ENCODE data around the gene CHRNA1.

Gene CHRNA1

DNA sequence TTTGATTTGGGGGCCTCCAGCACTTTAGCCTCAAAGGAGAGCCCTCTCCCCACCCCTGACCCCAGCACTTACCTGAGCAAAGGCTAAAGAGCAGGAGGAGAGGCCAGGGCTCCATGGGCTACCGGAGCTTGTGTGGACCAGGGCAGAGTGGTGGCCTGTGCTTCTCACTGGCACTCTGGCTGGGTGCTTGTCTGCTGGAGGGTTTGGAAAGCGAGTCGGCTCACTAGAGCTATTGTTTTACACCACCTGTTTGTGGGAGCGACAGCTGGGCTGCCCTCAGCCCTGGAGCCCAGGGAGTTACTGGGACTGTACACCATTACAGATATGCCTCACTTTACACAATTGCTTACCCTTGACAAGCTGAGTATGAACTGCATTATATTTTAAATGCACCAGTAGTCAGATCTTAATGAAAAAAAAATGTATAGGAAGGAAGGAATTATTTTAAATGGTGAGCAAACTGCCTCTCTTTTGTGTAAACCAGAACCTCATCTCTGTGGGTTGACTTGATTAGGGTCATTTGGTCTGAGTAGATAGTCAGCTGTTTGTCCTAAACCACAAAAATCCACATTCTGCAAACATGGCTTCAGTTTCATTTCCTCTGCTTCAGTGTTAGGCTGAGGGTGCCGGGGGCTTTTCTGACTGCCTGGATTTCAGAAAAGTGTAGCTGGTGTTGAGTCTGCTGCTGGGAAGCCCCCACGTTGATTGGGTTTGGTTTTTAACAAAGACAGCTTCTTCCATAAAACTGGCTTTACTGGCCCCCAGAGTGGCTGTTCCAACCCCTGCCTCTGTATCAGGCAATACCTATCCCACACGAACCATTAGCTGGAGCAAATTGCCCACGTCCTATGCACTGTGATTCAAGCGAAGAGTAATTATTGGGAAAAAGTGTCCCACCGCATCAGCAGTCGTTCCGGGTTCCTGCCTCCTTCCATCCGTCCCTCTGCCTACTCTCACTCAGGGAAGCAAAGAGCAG lies at the start of gene CHRNA1:
CHRNA1 (minus strand) TSS at position 193 of the 976 bp plus-strand sequence; CDS start at position 115, 78 bp downstream.
- DNase-seq = no peak

DNA sequence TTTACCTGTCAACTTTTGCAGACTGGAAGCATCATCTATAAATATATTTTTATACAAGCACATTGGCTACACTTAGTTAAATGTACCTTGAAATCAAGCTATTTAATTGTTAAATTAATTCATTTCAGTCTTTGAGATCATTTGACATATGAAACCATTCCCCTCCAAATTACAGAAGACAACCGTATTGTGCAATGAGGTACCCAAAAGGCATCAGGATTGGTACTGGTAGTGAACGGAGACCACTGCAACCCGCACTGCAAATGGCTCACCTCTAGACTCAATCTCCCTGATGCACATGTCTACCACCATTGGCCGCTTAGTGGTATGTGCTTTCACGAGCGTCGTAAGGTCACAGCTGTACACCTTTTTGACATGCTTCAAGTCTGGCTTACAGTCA lies 47.8 kb upstream of the CHRNA1 start:
- no peak for DNase-seq

DNA sequence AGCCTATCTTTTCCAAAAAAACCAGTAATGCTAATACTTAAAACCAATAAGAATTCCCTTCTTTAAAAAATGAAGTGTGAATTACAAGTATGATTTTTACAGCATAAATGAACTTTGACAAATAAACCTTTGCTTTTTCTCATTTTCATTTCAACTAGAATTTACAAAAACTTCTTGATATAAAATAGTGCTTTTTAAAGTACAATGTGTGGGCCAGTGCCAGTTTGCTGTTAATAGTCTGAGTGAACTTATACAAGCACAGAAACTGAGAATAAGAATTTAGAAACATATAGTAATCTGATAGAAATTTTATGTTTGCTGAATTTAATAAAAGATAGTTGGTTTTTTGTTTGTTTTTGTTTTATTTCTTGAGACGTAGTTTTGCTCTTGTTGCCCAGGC lies 43.7 kb upstream of the CHRNA1 start:
- no peak for DNase-seq

DNA sequence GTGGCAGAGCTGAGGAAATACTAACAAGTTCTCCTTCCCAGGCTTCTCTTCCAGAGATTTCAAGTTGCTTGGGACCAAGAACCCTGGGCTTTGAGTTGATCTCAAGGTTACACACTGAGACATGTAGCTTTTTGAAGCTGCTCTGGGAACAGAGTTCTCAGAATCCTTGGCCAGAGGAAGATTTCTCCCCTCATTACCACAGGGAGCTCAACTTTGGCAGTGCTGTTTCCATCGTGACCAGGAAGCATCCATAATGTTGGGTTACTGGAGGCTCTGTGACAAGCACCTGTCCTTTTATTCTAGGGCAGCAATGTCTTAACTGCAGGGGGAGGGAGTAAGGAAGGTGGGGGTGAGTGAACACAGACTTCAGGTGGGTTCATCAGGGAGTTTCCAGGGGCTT lies 41.5 kb upstream of the CHRNA1 start:
- no peak for DNase-seq

DNA sequence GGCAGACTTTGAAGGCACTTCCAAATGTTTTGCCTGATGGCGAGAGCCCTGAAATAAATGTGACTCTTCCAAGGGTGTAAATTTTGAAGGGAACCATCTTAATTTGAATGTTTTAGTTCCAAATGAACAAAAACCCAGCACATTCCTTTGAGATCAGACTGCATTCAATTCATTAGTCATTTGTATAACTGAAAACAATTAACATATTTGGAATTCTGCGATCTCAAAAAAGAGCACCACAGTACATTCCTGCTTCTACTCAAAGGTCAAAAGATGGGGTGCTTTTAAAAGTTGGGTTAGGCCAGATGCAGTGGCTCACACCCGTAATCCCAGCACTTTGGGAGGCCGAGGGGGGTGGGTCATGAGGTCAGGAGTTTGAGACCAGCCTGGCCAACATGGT lies 38.2 kb upstream of the CHRNA1 start:
- no peak for DNase-seq

DNA sequence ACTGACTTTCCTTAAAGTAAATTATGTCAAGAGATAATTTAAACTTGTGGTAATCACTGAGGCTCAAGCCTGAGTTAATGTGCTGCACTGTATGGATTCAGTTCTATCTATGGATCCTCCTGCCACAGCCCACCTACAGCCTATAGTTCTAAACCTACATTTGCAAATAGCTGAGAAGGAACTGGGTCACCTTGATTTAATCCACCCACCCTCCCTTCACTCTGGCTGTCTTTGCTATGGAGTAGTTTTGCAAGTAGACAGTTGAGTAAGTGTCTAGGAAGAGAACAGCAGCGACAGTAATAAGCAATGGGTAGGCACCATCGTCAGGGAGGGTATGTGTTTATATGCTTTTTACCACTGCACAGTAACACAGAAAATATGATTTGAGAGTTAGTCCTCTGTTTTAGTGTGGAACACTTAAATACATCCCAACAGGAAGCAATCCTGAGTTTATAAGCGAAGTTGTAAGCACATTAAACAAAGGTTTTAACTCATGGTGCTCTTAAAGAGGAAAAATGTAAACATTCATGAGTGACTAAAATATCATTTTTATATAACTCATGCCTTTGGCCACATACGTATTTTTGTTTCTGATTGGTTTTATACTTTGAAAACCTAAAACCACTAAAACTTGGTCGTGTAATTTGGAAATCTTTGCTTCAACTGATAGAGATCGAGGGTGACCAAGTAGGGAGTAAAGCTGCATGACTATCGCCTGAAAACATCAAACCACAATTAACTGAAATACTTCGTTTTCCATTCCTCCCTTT lies 36.3 kb upstream of the CHRNA1 start:
- no peak for DNase-seq

DNA sequence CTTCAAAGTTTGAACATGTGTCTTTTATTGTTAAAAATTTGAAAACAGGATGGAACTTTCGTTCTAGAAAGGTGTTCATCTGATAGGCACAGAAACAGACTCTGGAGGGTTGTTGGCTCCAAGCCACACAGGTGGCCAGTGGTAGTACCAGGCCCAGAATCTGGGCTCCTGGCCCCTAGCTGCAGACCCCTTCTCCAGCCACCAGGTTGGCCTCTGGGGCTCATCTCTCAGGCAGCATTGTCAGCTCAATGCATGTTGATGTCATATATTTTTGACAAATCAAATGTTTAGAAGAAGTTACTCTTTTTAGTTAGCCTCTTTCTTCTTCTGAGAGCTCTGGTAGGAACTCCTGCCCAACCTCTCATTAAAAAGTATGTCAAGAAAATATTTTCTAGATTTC lies 34.5 kb upstream of the CHRNA1 start:
- DNase-seq = no peak

DNA sequence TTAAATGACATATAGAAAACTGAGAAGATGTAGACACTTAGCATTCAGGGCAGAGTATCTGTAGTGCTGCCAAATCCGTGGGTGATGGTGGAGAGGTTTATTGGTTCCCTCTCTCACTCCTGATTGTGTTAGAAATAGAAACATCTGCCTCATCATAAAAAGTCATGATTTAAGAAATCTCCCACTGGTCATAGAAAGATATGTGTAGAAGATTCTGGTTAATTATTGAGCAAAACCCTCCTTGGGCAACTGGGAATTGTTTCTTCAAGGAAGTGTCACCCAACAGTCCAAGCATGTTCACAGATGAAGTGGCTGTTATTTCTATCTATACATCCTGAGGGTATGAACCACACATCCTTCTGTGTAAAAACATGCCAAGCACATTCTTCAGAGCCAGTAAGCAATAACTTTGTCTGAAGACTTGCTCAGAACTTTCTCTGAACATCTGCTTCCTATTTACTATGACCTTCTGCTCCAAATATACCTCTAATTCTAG lies 33.6 kb upstream of the CHRNA1 start:
- no peak for DNase-seq

DNA sequence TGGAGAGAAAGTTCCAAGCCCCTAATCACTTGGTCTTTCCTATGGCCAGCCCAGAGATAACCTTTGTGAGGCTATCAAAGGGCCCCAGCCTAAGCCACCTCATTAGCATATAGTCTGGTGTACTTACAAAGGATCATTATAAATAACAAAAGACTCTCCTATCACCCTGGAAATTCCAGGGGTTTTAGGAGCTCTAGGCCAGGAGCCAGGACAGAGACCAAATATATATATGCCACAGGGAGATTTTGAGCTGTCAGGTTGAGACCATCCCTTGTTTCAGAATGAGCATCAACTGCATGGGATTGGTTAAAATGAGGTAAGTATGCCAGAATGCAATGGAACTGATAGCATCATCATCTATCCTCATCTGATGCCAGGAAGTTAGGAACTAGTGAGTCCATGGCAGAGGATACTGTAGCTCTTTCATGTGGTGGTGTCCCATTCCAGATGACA lies 32.1 kb upstream of the CHRNA1 start:
- DNase-seq = no peak

DNA sequence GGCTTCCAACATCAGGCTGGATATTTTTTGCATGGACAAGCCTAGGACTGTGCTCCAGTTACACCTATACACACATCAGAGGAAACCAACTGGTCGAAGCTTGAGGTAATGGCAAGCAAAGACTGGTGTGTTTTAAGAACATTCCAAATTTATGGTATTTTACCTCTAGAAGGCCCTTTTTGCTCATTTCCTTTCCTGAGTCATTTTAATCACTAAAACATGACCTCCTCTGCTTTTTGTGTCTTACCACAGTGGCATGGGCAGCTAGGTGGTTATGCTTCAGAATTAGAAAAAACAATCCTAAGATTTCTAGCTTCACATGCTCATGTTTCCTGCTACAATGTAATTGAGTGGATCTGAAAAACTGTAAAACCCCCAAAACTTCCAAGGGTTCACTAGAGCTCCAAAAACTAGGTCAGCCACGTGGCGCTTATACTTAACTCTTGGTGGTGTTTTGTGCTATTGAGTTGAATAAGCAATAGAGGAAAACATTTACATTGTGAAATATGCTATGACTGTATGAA lies 30.6 kb upstream of the CHRNA1 start:
- no peak for DNase-seq

DNA sequence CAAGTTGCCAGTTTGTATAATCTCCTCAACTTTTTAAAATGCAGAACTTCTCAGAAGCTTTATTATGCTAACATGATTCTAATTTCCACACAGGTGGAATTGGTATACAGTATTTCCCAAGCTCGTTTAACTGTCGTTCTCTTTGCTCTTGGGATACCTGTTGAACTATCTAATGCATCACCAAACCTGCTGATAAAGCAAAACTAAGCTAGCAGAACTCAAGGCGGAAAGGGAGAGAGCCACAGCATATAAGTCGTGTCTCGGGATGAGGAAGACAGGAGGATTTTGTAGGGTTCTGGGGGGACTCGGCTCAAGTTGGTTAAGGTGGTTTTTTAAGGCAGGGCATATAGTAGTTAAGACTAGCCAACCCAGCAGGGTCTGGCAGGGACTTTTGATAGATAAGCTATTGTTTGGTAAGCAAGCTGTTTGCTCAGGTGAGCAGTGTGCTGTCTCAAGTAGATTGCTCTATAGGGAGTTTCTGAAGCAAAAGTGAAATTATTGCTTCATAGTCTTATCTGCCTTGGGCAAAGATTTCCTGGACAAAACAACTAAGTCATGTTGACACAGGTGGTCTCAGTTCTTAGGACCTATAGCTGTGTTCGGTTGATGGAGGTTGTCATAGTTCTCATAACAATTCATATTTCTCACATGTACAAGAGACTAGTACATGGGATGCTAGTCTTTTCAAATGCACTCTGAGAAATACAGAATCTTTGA lies 28.2 kb upstream of the CHRNA1 start:
- no peak for DNase-seq

DNA sequence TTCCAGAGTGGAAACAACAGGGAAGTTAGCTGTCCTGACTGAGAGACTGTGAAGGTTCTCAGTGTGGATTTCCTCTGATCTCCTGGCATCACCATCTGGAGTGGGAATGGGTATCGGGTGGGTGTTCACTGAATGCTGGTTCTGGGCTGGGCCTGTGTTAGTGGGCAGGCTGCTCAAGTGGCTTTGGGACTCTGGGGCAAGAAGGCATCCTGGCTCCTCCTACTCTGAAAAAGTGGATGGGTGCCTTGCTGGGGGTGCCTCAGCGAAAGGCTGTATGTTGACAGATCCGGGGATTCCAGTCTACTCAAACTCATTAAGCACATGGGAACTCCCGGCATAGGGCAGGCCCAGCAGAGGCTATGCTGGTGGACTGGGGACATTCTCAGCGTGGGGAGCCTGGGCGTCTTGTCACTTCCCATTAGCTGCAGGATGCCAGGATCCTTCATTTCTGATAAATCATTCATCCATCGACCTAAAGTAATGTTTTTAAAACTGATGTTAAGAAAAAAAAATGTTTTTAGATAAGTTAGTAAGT lies 27.5 kb upstream of the CHRNA1 start:
- DNase-seq = no peak

DNA sequence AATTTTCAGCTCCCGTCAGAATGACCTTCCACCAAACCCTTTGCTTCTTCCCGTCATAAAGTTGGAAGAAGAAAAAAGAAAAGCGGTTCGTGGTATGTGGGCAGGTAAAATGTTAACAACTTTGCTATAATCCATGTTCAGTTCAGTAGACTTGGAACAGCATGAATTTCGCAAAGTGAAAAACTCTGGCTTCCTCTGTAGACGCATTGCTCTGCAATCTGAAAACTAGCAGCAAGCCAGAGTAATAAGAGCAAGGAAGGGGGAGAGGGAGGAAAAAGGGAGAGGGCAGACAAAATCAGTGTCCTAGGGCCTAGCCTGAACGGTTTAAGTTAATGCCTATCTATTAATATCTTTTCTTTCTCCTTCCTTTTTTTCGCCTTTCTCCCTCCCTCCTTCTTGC lies 26.7 kb upstream of the CHRNA1 start:
- no peak for DNase-seq

DNA sequence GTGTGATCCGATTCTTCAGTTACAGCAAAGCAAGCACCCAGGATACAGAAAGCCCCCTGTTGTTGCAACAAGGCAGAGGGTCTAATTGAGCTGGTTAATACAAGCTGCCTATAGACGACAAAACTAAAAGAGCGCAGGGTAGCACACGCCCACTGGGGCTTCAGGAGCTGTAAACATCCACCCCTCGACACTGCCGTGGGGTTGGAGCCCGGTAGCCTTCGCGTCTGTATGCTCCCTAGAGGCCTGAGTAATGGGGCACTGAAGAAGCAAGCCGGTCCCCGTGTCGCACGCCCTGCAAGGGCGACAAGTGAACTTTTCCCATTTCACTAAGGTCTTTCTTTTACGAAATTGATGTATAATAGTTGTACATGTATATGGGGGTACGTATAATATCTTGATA lies 24.7 kb upstream of the CHRNA1 start:
- no peak for DNase-seq

DNA sequence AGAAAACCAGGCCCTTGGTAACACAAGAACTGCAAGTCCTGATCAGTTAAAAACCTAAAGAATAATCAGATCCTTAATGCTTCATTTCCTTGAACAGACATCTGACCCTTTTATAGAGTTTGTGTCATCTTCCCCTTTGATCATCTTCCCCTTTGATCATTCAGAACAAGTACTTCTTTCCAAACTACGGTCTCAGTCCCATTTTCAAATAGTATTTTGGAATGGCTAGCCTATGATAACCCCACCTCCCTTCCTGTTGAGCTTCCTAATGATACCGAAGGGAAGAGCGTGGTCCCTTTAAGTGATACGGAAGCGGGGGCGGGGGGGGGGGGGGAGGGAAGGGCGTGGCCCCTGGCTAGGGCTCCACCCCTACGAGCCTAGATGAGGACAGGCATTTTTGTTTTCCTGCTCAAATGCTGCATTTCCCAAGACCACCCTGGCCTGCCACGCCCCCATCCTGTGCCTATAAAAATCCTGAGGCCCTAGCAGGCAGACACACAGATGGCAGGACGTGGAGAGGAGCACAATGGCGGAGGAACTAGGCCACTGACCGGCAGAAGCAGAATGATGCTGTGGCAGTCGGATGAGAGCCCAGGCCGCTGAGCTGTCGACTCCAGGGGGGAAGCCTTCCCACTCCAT lies 24.1 kb upstream of the CHRNA1 start:
- no peak for DNase-seq

DNA sequence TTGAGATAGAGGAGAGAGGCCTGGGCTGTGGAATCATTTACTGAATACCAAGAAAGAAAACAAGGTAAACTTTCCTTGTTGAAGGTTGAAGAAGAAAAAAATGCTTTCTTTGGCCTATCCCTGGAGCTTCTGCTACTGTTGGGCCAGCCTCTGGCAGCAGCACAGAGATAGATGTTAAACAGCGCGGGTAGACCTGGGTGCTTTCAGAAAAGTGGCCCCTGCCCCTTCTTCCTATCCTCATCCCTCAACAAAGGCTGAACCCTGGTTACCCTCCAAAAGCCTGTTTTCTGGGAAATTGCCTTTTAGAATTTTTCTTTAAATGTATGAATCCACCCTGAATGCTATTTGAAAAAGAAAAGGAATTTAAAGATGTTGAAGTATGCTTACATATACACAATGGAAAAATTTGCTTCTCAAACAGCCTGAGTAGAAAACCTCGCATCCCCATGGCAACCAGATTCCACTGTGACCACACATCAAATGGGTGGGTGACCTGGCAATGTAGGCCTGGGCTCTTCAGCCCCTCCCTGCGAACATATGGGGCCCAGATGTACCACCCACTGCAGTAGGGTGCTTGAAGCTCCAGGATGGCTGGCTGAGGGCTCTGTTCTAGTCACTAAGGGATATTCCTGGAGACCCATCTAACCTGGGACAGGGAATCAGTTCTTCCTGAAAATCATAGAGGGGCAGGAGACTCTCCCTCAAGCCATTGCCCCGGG lies 23.4 kb upstream of the CHRNA1 start:
- DNase-seq = no peak

DNA sequence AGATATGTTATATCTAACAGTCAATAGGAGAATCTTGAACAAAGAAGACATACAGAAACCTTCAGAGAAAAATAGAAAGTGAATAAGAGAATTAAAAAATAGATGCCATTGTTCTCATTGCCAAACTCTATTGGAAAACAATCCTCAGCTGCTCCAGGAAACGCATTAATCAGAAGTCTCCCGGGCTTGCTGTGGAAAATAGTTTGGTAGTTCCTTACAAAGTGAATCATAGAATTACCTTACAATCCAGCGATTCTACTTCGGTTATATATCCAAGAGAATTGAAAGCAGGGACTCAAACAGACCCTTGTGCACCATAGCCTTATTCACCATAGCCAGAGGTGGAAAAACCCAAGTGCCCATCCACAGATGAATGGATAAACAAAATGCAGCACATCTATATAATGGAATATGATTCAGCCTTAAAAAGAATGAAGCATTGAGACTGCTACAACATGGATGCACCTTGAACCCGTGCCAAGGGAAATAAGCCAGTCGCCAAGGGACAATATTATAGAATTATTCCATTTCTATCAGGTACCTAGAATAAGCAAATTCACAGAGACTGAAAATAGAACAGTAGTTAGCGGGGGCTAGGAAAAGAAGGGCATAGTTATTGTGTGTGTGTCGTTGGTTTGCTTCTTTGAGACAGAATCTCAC lies 21.9 kb upstream of the CHRNA1 start:
- DNase-seq = no peak

DNA sequence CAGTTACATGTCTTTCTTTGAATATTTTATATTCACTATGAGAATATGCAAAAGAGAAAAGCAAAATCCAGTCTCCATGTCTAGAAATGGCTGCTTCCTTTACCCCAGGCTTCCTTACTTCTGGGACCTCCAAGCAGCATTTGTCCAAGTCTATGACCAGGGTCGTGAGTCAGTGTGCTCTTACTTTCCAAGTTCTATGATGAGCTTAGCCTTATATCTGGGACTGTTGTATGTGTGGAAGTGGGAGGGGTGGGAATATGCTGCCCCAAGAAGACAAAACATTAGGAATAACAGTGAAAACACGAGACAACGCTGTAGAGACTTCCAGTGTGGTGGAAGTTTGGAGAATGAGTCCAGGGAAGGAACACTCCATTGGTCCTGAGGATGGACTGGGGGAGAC lies 21.2 kb upstream of the CHRNA1 start:
- DNase-seq = no peak

DNA sequence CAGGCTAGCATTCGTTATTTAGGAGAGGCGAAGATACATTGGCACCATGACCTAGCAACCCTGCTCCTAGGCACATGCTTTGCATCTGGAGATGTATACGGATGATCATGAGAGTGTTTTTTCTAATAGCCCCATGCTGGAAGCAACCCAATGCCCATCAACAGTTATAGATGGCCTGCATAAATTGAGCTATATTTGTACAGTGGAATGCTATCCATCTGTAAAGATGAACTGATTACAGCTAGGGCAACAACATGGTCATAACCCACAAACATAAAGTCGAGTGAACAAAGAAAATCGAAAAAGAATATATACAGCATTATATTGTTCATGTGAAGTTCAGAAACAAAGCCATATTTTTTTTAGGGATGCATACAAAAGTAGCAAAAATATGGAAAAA lies 20.6 kb upstream of the CHRNA1 start:
- DNase-seq = no peak

DNA sequence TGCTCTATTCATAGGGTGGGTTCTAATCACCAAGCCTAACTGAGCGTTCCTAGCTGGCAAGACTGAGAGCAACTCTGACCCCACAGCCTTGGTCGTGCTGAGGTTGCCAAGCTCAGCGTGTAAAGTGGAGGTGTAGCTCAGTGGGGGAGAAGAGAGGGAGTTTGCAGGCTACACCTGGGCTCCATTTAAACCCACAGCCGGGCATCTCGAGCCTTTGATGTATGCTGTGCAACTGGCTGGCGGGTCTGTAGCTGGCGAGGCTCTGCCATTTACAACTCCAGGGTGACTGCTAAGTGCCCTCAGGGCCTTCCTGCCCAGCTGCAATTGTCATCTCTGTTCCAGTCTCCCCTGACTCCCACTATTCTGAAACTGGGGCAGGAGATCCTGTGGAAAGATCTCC lies 20.0 kb upstream of the CHRNA1 start:
- DNase-seq = no peak

DNA sequence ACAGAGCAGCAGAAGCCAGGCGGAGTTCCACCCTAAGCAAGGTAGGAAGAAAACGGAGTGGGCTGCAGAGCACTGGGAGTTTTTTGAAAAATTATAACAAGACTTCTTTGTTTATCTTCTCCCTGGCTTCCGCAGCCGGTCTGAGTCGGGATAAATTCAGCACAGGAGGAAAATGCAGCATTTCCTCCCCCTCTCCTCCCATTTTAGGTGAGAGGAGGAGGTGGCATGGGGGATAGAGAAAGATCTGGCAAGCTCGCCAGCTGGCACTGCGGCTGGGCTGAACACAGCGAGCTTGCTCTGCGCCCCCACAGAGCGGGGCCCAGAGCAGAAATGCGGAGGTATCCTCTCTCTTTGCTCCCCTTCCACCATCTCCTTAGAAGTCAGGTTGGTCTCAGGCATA lies 17.7 kb upstream of the CHRNA1 start:
- no peak for DNase-seq

Data from midbrain (tissue), 1 donor.